Bronchial epithelial cell (primary cell): ENCODE results near the gene MTURN. TPM values are rescaled to one million over a fixed set of nuclear protein-coding genes. Genes with fewer than 3 reads are reported as not detected.

Source experiments
- DNase-seq: peaks from one replicate; pipeline ENCODE4 v3.0.0-alpha.2; 2010; ENCODE audit warnings: low read depth
- FAIRE-seq: peaks from 2 replicates; lab custom pipeline; 2011; peaks lifted over from hg19 to GRCh38; lab: Jason Lieb, UNC
- H3K27me3 ChIP-seq: 2 replicates; pipeline ENCODE4 v1.5.1; 2011; ENCODE audit warnings: low read length; ENCODE audit not compliant: control insufficient read depth, insufficient read depth
- H3K36me3 ChIP-seq: 2 replicates; pipeline ENCODE4 v1.5.1; 2011; ENCODE audit warnings: low read length; ENCODE audit not compliant: control insufficient read depth, insufficient read depth
- H3K4me3 ChIP-seq: 2 replicates; pipeline ENCODE4 v1.5.1; 2011; ENCODE audit warnings: mild to moderate bottlenecking, low read depth, low read length, control low read depth
- CTCF ChIP-seq: IDR thresholded peaks from 2 replicates; pipeline ENCODE4 v1.5.1; 2011; ENCODE audit warnings: mild to moderate bottlenecking, moderate library complexity, low read length, control low read depth, inconsistent platforms; ENCODE audit not compliant: insufficient read depth, severe bottlenecking
- total RNA-seq: library from RNA; depleted of rRNA; stranded (reverse); fragments of >200 nt; gene quantifications from 2 replicates; pipeline ENCODE4 v1.2.1, GENCODE V29; 2014

Gene MTURN
- total RNA-seq, 1 donor from 2014 or later, result 43.7 TPM

- no peaks in the 10 kb centered on the region for H3K27me3 ChIP-seq
- no peaks in the 10 kb centered on the region for H3K36me3 ChIP-seq
- no peak for DNase-seq
- no peak overlapping the region for H3K4me3 ChIP-seq
- TF ChIP-seq CTCF, result no peak
- no peak for FAIRE-seq
Observed at GRCh38 chr7:30167901-30168300, 33.1 kb downstream of the MTURN start.

- H3K4me3 ChIP-seq, result no peak overlapping the region
- DNase-seq (peak; percentile 98), FAIRE-seq (peak; percentile 88)
- no peak for TF ChIP-seq CTCF
- no peaks in the 10 kb centered on the region for H3K36me3 ChIP-seq
- no peaks in the 10 kb centered on the region for H3K27me3 ChIP-seq
Observed at GRCh38 chr7:30168835-30169573, 34.2 kb downstream of the MTURN start.

- Histone ChIP-seq H3K27me3 (no peaks in the 10 kb centered on the region), H3K4me3 (no peak overlapping the region), H3K36me3 (no peaks in the 10 kb centered on the region)
- peak; percentile 33 for DNase-seq
- no peak for FAIRE-seq
- TF ChIP-seq CTCF, result no peak
Observed at GRCh38 chr7:30169579-30169978, 34.8 kb downstream of the MTURN start.

GRCh38 chr7:30170476-30171205 is 35.9 kb downstream of the MTURN start:
- FAIRE-seq (no peak), DNase-seq (peak; percentile 31)
- H3K27me3 ChIP-seq, result no peaks in the 10 kb centered on the region
- H3K4me3 ChIP-seq, result no peak overlapping the region
- no peaks in the 10 kb centered on the region for H3K36me3 ChIP-seq
- no peak for TF ChIP-seq CTCF

- DNase-seq (peak; percentile 75), FAIRE-seq (peak; percentile 7)
- Histone ChIP-seq H3K36me3 (no peaks in the 10 kb centered on the region), H3K4me3 (no peak overlapping the region), H3K27me3 (no peaks in the 10 kb centered on the region)
- no peak for TF ChIP-seq CTCF
Observed at GRCh38 chr7:30171766-30172447, 37.1 kb downstream of the MTURN start.
